Measurements from ENCODE around the gene MMP10.

DNA sequence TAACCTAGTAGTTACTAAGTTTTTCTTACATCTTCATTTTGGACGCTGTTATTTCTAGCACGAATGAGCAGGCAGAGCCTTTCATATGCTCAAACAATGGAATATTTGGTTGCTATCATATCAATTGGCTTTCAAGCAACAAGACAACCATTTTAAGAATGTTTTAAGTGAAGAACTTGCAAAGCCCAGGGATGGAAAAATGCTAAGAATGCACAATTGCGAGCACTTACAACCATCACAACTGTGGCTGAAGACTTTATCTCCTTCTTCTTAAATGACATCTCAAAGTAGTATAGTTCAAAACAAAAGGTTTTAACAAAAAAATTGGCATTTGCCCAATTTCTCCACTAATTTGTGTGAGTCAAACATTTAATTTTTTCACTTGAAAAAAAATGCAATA is 25.9 kb upstream of the MMP10 start:
- TF ChIP-seq GFI1B (tag by site-specific recombination; IDR thresholded peaks at IDR 0.05) = no peak
- no peak for TF ChIP-seq ZNF302 (tag by site-specific recombination; IDR thresholded peaks at IDR 0.05; ENCODE audit: low read depth)
- no peak for TF ChIP-seq ZBTB17 (tag by site-specific recombination; IDR thresholded peaks at IDR 0.05)
- TF ChIP-seq, protein P1, sequence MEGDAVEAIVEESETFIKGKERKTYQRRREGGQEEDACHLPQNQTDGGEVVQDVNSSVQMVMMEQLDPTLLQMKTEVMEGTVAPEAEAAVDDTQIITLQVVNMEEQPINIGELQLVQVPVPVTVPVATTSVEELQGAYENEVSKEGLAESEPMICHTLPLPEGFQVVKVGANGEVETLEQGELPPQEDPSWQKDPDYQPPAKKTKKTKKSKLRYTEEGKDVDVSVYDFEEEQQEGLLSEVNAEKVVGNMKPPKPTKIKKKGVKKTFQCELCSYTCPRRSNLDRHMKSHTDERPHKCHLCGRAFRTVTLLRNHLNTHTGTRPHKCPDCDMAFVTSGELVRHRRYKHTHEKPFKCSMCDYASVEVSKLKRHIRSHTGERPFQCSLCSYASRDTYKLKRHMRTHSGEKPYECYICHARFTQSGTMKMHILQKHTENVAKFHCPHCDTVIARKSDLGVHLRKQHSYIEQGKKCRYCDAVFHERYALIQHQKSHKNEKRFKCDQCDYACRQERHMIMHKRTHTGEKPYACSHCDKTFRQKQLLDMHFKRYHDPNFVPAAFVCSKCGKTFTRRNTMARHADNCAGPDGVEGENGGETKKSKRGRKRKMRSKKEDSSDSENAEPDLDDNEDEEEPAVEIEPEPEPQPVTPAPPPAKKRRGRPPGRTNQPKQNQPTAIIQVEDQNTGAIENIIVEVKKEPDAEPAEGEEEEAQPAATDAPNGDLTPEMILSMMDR (tag by site-specific recombination; IDR thresholded peaks at IDR 0.05) = no peak
- TF ChIP-seq ZNF785 (tag by site-specific recombination; IDR thresholded peaks at IDR 0.05) = no peak
- no peak for TF ChIP-seq ZNF423 (tag by site-specific recombination; IDR thresholded peaks at IDR 0.05)
- TF ChIP-seq, protein P2, sequence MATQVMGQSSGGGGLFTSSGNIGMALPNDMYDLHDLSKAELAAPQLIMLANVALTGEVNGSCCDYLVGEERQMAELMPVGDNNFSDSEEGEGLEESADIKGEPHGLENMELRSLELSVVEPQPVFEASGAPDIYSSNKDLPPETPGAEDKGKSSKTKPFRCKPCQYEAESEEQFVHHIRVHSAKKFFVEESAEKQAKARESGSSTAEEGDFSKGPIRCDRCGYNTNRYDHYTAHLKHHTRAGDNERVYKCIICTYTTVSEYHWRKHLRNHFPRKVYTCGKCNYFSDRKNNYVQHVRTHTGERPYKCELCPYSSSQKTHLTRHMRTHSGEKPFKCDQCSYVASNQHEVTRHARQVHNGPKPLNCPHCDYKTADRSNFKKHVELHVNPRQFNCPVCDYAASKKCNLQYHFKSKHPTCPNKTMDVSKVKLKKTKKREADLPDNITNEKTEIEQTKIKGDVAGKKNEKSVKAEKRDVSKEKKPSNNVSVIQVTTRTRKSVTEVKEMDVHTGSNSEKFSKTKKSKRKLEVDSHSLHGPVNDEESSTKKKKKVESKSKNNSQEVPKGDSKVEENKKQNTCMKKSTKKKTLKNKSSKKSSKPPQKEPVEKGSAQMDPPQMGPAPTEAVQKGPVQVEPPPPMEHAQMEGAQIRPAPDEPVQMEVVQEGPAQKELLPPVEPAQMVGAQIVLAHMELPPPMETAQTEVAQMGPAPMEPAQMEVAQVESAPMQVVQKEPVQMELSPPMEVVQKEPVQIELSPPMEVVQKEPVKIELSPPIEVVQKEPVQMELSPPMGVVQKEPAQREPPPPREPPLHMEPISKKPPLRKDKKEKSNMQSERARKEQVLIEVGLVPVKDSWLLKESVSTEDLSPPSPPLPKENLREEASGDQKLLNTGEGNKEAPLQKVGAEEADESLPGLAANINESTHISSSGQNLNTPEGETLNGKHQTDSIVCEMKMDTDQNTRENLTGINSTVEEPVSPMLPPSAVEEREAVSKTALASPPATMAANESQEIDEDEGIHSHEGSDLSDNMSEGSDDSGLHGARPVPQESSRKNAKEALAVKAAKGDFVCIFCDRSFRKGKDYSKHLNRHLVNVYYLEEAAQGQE (tag by site-specific recombination; IDR thresholded peaks at IDR 0.05) = no peak
- TF ChIP-seq SALL2 (tag by site-specific recombination; IDR thresholded peaks at IDR 0.05; ENCODE audit: borderline replicate concordance) = no peak
- no peak for TF ChIP-seq ZNF266 (tag by site-specific recombination; IDR thresholded peaks at IDR 0.05; ENCODE audit: low read depth)
- TF ChIP-seq ZNF274 (IDR thresholded peaks at IDR 0.05; ENCODE audit: low read length) = no peak
- TF ChIP-seq ZNF274 (tag by site-specific recombination; IDR thresholded peaks at IDR 0.05; ENCODE audit: borderline replicate concordance) = no peak
- no peak for TF ChIP-seq ZBTB20 (tag by site-specific recombination; IDR thresholded peaks at IDR 0.05)
